H1 (cell line): ENCODE data around the gene ADRA2C. TPM values are rescaled to one million over a fixed set of nuclear protein-coding genes. Genes with fewer than 3 reads are reported as not detected.

ENCODE experiments used
- polyA plus RNA-seq, 7 experiments: library from polyadenylated mRNA; depleted of rRNA in 3 of 7; stranded (reverse) in 5 of 7; unstranded in 2 of 7; fragments of >200 nt in 5 of 7; fragments of 200-250 nt in 2 of 7; gene quantifications; 1 replicate in 5 of 7; 2 replicates in 1 of 7; 4 replicates in 1 of 7; pipeline versions ENCODE4 v1.2.1 to v1.2.3, GENCODE V29; 2011 to 2013; ENCODE audit warnings: missing spikeins in 2 of 7, mixed read lengths in 2 of 7
- total RNA-seq: library from RNA; stranded (reverse); fragmentation: NEBNext Ultra II Directional; extraction: Animal tissue kit (Norgen Biotek cat#: 25700); gene quantifications from 2 replicates; pipeline ENCODE4 v1.2.1, GENCODE V29; 2021
- TF ChIP-seq, protein P1 (sequence below): IDR thresholded peaks from 2 replicates; pipeline ENCODE4 v1.6.1; 2011; ENCODE audit warnings: low read length, improper control_type of control experiment

ADRA2C gene
- total and polyA plus RNA-seq, 2 of the 8 experiments (the other 6 are each of a cell fraction or from before 2014, with no cell fraction given), result 14.6 to 14.8 TPM

DNA sequence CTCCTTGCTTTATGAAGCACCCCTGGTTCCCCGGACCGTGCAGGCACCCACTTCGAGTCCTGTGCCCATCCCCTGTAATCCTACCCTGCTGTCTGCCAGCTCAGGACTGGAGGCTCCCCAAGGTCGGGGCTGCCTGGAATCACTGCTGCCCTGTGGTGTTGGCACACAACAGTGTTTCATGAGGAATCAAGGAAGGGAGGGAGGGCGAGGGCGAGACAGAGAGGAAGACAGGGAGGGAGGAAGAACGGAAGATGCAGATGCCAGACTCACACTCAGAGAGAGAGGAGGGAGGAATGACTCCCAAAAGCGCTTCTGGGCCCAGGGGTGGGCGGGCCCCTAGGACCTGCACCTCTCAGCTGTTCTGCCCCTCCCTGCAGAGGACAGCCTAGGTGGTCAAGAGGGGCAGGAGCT is 42.9 kb upstream of the ADRA2C start (continued):
- TF ChIP-seq, protein P1, sequence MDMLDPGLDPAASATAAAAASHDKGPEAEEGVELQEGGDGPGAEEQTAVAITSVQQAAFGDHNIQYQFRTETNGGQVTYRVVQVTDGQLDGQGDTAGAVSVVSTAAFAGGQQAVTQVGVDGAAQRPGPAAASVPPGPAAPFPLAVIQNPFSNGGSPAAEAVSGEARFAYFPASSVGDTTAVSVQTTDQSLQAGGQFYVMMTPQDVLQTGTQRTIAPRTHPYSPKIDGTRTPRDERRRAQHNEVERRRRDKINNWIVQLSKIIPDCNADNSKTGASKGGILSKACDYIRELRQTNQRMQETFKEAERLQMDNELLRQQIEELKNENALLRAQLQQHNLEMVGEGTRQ, result no peak
